ENCODE data around the gene GIPC3.
"Not testable (repeated sequence)": the region's sequence is repeated elsewhere in the genome, so short reads cannot be mapped to it uniquely, and the experiment has no call there.

The GIPC3 gene

DNA sequence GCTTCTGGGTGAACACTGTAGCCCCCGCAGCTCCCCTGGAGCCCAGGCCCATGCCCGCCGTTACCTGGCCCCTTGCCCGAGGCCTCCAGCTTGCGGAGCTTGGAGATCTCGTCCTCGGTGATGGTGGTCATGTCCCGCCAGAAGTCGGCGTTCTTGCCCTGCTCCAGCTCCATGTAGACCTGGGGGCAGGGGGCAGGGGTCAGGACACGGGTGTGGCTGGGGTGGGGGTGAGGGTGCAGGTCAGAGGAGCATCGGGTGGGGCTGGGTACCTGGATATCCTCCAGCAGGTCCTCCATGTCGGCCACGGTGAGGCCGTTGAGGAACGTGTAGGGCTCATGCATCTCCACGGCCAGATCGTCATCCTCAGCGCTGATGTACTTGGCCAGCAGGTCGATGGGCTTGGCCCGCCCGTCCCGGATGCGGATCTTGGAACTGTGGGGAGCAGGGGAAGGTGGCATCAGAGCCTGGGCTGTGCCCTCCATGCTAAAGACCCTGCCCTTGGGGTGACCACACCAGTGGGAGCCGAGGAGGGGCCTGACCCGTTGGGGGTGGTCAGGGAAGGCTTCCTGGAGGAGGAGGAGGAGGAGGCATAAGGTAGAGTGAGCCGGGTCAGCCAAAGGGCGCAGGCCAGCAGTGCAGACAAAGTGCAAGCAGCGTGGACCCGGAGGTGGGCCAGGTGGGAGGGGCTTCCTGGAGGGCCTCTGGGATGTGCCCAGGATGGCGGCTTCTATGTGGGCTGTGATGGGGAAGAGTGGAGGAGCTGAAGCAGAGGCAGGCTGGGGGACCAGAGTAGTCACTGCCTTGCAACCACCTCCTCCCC is 33.7 kb downstream of the GIPC3 start:
- DNase-seq = no peak

DNA sequence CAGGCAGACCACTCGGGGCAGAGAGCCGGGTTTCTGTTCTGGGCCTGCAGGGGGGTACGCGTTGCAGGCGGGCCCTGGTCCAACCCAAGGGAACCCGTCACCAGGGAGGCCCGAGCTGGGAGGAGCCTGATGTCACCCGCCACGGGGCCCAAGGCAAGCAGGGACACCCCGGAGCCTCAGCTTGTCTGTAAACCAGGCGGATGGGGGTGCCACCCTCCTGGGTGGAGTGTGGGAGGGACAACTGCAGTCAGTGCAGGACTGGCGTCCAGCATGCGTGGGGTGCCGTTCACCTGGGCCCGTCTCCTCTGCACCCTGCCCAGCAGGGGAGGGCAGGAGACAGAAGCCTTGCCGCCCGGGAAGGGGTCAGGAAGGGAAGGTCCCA is 34.3 kb downstream of the GIPC3 start:
- DNase-seq = no peak

GRCh38 chr19:3620145-3620816 is 35.0 kb downstream of the GIPC3 start:
- DNase-seq = no peak

GRCh38 chr19:3620817-3621547 is 35.7 kb downstream of the GIPC3 start:
- no peak for DNase-seq

GRCh38 chr19:3621689-3622088 is 36.4 kb downstream of the GIPC3 start:
- DNase-seq = no peak

- DNase-seq = no peak
These were observed 36.9 kb downstream of the GIPC3 start for GRCh38 chr19:3622224-3622623.

GRCh38 chr19:3623716-3624115 is 38.4 kb downstream of the GIPC3 start:
- DNase-seq = no peak

DNA sequence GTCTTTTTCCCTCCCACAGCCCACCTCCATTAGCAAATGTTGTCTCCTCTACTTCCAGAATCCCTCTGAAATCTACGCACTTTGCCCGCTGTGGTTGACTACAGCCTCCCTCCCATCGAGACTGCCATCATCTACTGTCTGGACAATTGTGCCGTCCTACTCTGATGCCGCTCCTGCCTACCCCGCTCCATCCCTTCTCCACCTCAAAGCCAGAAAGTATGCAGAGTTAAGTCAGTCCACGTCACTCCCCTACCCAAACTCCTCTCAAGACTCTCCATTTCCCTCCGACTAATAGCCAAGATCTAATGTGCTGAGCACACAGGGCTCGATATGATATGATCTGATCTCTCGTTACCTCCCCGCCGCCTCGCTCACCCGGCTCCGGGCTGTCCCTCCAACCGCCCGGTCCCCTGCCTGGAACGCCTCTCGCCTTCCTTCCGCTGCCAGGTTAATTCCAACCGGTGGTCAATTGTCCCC is 40.8 kb downstream of the GIPC3 start:
- DNase-seq = no peak

GRCh38 chr19:3626473-3627350 is 41.4 kb downstream of the GIPC3 start, which contains the start of gene CACTIN:
CACTIN (minus strand) TSS chr19:3626790; CDS start chr19:3626762, 28 bp downstream.
- peak; percentile 96 for DNase-seq

- DNase-seq = no peak
These were observed 42.1 kb downstream of the GIPC3 start for GRCh38 chr19:3627351-3627723.

DNA sequence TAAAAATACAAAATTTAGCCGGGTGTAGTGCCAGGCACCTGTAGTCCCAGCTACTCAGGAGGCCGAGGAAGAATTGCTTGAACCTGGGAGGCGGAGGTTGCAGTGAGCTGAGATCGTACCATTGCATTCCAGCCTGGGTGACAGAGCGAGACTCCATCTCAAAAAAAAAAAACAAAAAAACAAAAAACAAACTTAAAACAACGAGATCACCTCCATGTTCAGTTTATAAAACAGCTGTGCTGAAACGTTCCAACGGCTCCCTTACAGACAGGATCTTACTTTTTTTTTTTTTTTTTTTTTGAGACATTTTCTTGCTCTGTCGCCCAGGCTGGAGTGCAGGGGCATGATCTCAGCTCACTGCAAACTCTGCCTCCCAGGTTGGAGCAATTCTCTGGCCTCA is 43.5 kb downstream of the GIPC3 start:
- DNase-seq = not testable (repeated sequence)

GRCh38 chr19:3631053-3631861 is 46.0 kb downstream of the GIPC3 start:
- DNase-seq = no peak

DNA sequence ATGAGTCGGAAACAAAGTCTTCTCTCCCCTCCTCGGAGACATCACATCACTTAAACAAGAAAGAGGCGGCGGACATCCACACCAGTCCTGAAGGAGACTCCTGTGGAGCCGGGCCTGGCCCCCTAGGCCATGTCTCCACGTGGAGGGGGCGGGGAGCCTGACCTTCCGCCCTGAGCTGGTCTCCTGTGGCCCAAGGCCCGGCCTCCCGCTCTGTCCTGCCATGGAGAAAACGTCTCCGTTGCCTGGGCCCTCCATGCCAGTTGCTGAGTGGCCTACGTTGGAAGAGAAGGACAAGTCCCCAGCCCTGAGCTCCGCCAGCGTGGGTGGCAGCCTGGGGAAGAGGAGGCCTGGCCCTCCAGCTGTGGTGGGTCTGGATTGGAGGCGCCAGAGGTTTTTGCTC is 46.8 kb downstream of the GIPC3 start:
- DNase-seq = no peak

GRCh38 chr19:3632739-3633558 is 47.7 kb downstream of the GIPC3 start:
- DNase-seq = no peak

DNA sequence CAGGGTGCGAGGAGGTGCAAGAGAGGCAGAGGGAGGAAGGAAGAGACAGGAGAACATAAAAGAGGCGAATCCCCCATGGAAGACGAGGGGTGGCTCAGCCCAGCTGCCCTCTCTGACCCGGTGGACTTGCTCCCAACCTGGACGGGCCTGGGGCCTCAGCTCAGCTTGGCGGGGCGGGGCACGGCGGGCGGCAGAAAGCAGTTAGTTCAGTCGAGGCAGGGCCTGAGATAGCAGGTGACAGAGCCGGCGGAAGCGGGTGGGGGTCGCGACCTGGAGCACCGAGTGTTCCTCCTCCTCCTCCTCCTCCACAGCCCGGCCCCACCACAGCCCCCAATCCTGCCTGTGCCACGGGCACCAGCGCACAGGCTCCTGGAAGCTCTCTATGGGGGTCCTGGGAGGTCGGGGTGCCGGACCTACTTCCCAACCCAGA is 48.3 kb downstream of the GIPC3 start:
- DNase-seq = no peak

DNA sequence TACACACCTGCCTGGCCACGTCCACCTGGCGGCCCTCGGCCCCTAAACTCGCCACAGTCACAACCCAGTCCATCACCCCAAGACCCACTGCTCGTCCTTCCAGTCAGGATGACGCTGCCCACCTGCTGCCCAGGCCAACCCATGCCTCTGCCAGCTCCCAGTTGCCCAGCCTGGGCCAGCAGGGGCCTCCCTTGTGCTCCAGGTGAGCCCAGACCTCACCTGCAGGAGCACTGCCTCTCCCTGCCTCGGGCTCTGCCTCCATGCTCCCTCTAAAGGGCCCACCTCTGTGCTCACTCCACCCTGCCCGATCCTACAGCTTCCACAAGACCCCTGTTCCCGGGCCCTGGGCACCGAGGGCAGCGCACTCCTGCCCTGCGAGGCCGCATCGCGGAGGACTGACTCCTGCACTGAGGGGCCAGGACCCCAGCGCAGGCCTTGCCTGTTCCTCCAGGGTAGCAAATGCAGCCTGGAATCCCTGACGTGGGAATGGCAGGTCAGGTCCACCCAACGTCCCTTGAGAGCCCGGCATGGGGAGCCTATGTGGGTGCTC is 49.3 kb downstream of the GIPC3 start:
- DNase-seq = no peak

DNA sequence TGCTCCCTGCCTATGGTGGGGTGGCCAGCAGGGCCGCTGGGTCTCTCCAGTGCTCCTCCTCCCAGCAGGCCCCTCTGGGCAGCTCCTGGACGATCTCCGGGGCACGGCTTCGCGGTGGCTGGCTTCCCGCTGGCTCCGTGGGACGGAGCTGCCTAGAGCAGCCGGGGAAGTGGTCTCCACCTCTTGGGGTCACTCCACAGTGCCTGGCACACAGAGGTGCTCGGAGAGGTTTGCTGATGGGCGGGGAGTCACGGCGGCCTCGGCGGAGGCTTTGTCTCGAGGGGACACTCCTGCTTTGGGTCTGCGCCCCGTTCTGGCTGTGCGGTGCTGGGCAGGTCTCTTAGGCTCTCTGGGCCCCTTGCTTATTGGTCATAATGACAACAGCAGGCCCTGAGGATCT is 51.2 kb downstream of the GIPC3 start:
- no peak for DNase-seq

DNA sequence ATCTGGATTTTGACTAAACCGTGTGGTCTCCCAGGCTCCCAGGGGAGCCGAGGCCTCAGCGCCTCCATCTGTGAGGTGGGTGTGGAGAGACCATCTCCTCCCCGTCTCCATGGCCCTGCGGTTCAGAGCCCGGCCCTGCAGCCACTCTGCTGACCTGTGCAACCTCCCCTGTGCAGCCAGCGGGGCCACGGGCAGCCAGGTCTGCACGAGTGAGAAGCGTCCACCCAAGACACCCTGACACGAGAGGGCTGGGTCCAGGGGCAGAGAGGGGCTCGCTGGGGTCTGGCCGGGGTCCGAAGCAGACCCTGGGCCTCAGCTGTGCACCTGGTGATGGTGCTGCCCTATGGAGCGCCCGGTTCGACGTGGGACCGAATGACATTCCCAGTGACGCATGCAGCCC is 51.7 kb downstream of the GIPC3 start:
- no peak for DNase-seq

DNA sequence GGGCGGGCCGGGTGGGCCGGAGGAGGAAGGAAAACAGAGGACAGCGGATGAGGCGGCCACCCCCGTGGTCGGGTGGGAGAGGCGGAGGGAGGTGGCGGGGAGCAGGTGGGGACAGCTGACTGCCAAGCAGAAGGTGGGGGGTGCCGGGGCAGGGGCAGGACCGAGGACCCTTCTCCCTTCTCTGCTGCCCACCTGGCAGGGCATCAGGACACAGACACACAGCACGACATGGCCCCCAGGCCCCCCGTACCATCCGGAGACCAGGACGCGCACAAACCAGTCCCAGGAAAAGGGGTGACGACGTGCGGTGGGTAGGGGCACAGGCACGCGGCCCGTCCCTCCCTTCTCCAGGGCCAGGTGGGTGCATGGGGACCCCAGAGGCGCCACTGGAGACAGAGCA is 52.3 kb downstream of the GIPC3 start:
- no peak for DNase-seq
